ENCODE data around the gene TEX22. TPM values are rescaled to one million over a fixed set of nuclear protein-coding genes. Genes with fewer than 3 reads are reported as not detected.

The TEX22 gene
- total RNA-seq, 4 donors from 2014 or later: 0.41 TPM; not detected in 3

- Histone ChIP-seq H3K36me3 (no peaks in the 10 kb centered on the region), H3K9me3 (no peaks in the 10 kb centered on the region), H3K4me1 (no peaks in the 10 kb centered on the region), H3K4me3 (no peak overlapping the region), H3K27ac (no peak overlapping the region), H3K27me3 (no peaks in the 10 kb centered on the region)
- no peak for TF ChIP-seq EP300 (IDR thresholded peaks at IDR 0.05; ENCODE audit: low read depth)
- TF ChIP-seq CTCF (IDR thresholded peaks at IDR 0.05): no peak
- TF ChIP-seq POLR2AphosphoS5 (IDR thresholded peaks at IDR 0.05): no peak
- no peak for TF ChIP-seq POLR2A (IDR thresholded peaks at IDR 0.05)
- intact Hi-C loops (cut with DNase I; ENCODE audit: low total_unique reads): no loop called here
- DNase-seq: peak; percentile 26
- in situ Hi-C loops (cut with MboI; ENCODE audit: low pct_ligation_motif_present in 1 of 4, low pct_unique_long_range_greater_than_20kb in 1 of 4, low sequenced_read_pairs in 3 of 4): no loop called here
- 64 to 80% methylated on average over 1 to 26 of the region's 31 CpGs for WGBS, 2 donors (ENCODE audit: low coverage in 1 of 2)
Measured at GRCh38 chr14:105436891-105437722, 38.8 kb downstream of the TEX22 start.

GRCh38 chr14:105437723-105438500, 39.6 kb downstream of the TEX22 start:
- Histone ChIP-seq H3K9me3 (no peaks in the 10 kb centered on the region), H3K4me1 (no peaks in the 10 kb centered on the region), H3K27me3 (no peaks in the 10 kb centered on the region), H3K27ac (no peak overlapping the region), H3K4me3 (no peak overlapping the region), H3K36me3 (no peaks in the 10 kb centered on the region)
- TF ChIP-seq CTCF (IDR thresholded peaks at IDR 0.05): no peak
- TF ChIP-seq EP300 (IDR thresholded peaks at IDR 0.05; ENCODE audit: low read depth): no peak
- no peak for TF ChIP-seq POLR2AphosphoS5 (IDR thresholded peaks at IDR 0.05)
- TF ChIP-seq POLR2A (IDR thresholded peaks at IDR 0.05): no peak
- in situ Hi-C loops (cut with MboI; ENCODE audit: low pct_ligation_motif_present in 1 of 4, low pct_unique_long_range_greater_than_20kb in 1 of 4, low sequenced_read_pairs in 3 of 4): no loop called here
- DNase-seq: no peak
- intact Hi-C loops (cut with DNase I; ENCODE audit: low total_unique reads): no loop called here
- 98% methylated on average over 10 of the region's 18 CpGs; no CpG with 5 or more reads in 1 of the 2 donors for WGBS, 2 donors (ENCODE audit: low coverage in 1 of 2)

GRCh38 chr14:105439179-105439578, 40.8 kb downstream of the TEX22 start:
- 89% methylated on average over 11 of the region's 11 CpGs; no CpG with 5 or more reads in 1 of the 2 donors for WGBS, 2 donors (ENCODE audit: low coverage in 1 of 2)
- intact Hi-C loops (cut with DNase I; ENCODE audit: low total_unique reads) (no loop called here), in situ Hi-C loops (cut with MboI; ENCODE audit: low pct_ligation_motif_present in 1 of 4, low pct_unique_long_range_greater_than_20kb in 1 of 4, low sequenced_read_pairs in 3 of 4) (no loop called here)
- TF ChIP-seq POLR2A (IDR thresholded peaks at IDR 0.05) (no peak), CTCF (IDR thresholded peaks at IDR 0.05) (no peak), POLR2AphosphoS5 (IDR thresholded peaks at IDR 0.05) (no peak), EP300 (IDR thresholded peaks at IDR 0.05; ENCODE audit: low read depth) (no peak)
- no peaks in the 10 kb centered on the region for H3K36me3 ChIP-seq
- no peaks in the 10 kb centered on the region for H3K4me1 ChIP-seq
- DNase-seq: no peak
- no peaks in the 10 kb centered on the region for H3K27me3 ChIP-seq
- H3K9me3 ChIP-seq: no peaks in the 10 kb centered on the region
- no peak overlapping the region for H3K4me3 ChIP-seq
- H3K27ac ChIP-seq: no peak overlapping the region
